HG03520 (cell line): ENCODE results near the gene MRGPRF.

Experiments
- ATAC-seq: cut with Tn5 transposase; IDR thresholded peaks from one replicate; pipeline ENCODE4 v1.9.1; 2021; ENCODE audit warnings: mild to moderate bottlenecking, moderate library complexity; ENCODE audit not compliant: unreplicated experiment

MRGPRF gene

GRCh38 chr11:68966894-68967780 lies 45.9 kb downstream of the MRGPRF start:
- ATAC-seq = no peak

- no peak for ATAC-seq
These were observed 46.9 kb downstream of the MRGPRF start for GRCh38 chr11:68965901-68966853.

GRCh38 chr11:68963779-68964178 lies 49.3 kb downstream of the MRGPRF start:
- ATAC-seq = no peak

GRCh38 chr11:68962527-68963250 lies 50.4 kb downstream of the MRGPRF start:
- ATAC-seq = no peak

- ATAC-seq = no peak
These were observed 51.8 kb downstream of the MRGPRF start for GRCh38 chr11:68961245-68961644.

- ATAC-seq = no peak
These were observed 52.6 kb downstream of the MRGPRF start for GRCh38 chr11:68960294-68961071.

- ATAC-seq = no peak
These were observed 53.4 kb downstream of the MRGPRF start for GRCh38 chr11:68959465-68960293.

GRCh38 chr11:68958211-68958610 lies 54.8 kb downstream of the MRGPRF start:
- ATAC-seq = no peak

- ATAC-seq = no peak
These were observed 56.3 kb downstream of the MRGPRF start for GRCh38 chr11:68956547-68957254.

GRCh38 chr11:68956142-68956541 lies 56.9 kb downstream of the MRGPRF start:
- no peak for ATAC-seq

- ATAC-seq = no peak
These were observed 57.5 kb downstream of the MRGPRF start for GRCh38 chr11:68955607-68955958.

- ATAC-seq = no peak
These were observed 58.0 kb downstream of the MRGPRF start for GRCh38 chr11:68954836-68955606.
